Upper lobe of right lung (tissue), 1 donor: ENCODE measurements around the gene RCBTB1. TPM values are rescaled to one million over a fixed set of nuclear protein-coding genes. Genes with fewer than 3 reads are reported as not detected.
"Not testable (repeated sequence)": the region's sequence is repeated elsewhere in the genome, so short reads cannot be mapped to it uniquely, and the experiment has no call there.

Experiments used
- ATAC-seq: fragments of 200-7000 bp; cut with Tn5 transposase; one replicate; pipeline ENCODE4 v1.9.1; 2020; ENCODE audit warnings: mild to moderate bottlenecking, moderate library complexity
- DNase-seq: peaks from one replicate; pipeline ENCODE4 v3.0.0-alpha.2; 2020
- H3K27ac ChIP-seq: fragments of 200-600 bp; one replicate; pipeline ENCODE4 v1.8.0; 2022
- H3K27me3 ChIP-seq: fragments of 200-600 bp; one replicate; pipeline ENCODE4 v1.8.0; 2022; ENCODE audit warnings: mild to moderate bottlenecking
- H3K36me3 ChIP-seq: fragments of 200-600 bp; one replicate; pipeline ENCODE4 v1.8.0; 2022
- H3K4me1 ChIP-seq: fragments of 200-600 bp; one replicate; pipeline ENCODE4 v1.8.0; 2022
- H3K4me3 ChIP-seq: fragments of 200-600 bp; one replicate; pipeline ENCODE4 v1.8.0; 2022; ENCODE audit warnings: mild to moderate bottlenecking
- H3K9me3 ChIP-seq: fragments of 200-600 bp; one replicate; pipeline ENCODE4 v1.8.0; 2022
- intact Hi-C: fragments of 100-400 bp; cut with DNase I; formaldehyde crosslinking; loops from one replicate; pipeline ENCODE4 v1.11.0; 2022
- total RNA-seq: library from RNA; stranded (reverse); fragmentation: NEBNext Ultra II Directional; extraction: Animal tissue kit (Norgen Biotek cat#: 25700); gene quantifications from one replicate; pipeline ENCODE4 v1.2.1, GENCODE V29; 2021
- TF ChIP-seq, protein P1 (sequence below): fragments of 200-600 bp; IDR thresholded peaks from one replicate; pipeline ENCODE4 v1.8.0; 2022; ENCODE audit warnings: antibody characterized with exemption
- donor health status: DM: no; HTN: yes; CAD: no; lungs with severe emphysema.

Gene RCBTB1
- total RNA-seq, 1 donor from 2014 or later, result 24.7 TPM

DNA sequence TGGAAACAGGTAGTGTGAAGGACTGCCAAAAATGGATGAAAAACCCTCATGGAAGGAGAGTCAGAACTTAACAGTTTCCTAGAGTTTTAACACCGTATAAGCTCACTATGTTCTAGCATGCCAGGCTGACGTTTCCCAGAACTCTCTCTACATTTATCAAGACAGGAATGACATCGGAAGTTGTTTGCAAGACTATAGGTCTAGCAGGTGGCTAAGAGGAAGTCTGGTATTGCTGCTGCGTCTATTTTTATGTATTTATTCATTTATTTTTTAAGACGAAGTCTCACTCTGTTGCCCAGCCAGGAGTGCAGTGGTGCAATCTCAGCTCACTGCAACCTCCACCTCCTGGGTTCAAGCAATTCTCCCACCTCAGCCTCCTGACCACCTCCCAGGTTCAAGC, 22.4 kb upstream of the RCBTB1 start:
- DNase-seq (no peak), ATAC-seq (no peak)
- Histone ChIP-seq H3K4me1 (no peaks in the 10 kb centered on the region), H3K4me3 (no peak overlapping the region), H3K27ac (no peak overlapping the region), H3K27me3 (no peaks in the 10 kb centered on the region), H3K36me3 (no peaks in the 10 kb centered on the region), H3K9me3 (no peaks in the 10 kb centered on the region)
- intact Hi-C loops, result loop anchor here (10.0 kb wide), 1 partner anchor 303 kb away; no protein-coding TSS in a partner anchor
- TF ChIP-seq, protein P1, sequence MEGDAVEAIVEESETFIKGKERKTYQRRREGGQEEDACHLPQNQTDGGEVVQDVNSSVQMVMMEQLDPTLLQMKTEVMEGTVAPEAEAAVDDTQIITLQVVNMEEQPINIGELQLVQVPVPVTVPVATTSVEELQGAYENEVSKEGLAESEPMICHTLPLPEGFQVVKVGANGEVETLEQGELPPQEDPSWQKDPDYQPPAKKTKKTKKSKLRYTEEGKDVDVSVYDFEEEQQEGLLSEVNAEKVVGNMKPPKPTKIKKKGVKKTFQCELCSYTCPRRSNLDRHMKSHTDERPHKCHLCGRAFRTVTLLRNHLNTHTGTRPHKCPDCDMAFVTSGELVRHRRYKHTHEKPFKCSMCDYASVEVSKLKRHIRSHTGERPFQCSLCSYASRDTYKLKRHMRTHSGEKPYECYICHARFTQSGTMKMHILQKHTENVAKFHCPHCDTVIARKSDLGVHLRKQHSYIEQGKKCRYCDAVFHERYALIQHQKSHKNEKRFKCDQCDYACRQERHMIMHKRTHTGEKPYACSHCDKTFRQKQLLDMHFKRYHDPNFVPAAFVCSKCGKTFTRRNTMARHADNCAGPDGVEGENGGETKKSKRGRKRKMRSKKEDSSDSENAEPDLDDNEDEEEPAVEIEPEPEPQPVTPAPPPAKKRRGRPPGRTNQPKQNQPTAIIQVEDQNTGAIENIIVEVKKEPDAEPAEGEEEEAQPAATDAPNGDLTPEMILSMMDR, result no peak

DNA sequence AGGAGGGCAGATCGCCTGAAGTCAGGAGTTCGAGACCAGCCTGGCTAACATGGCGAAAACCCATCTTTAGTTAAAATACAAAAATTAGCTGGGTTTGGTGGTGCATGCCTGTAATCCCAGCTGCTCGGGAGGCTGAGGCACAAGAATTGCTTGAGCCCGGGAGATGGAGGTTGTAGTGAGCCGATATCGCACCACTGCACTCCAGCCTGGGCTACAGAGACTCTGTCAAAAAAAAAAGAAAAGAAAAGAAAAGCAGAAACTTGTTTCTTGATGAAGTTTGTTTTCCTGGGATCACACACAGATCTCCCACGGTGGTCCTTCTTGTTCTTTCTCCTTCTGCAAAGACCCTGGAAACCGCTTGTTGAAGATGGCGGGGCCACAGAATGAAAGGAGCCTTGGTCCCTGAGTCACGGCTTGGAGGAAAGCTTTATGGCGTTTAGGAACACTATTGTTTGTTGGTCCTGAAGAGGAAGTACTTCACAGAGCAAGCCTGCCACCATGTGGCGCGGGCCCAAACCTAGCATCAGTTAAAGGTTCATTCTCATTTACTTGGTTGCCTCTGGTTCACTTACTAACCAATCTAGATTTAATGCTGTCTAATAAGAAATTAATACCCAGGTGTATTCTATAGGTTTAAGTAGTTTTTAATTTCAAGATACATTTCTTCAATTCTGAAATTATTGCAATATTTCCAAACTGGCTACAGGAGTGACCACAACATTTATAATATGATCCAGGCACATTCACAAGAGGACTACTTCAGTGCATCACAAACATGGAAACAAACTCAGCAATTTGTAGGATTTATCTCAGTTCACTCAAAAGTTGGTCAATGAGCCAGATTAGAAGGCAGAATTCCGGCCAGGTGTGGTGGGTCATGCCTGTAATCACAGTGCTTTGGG, 21.6 kb upstream of the RCBTB1 start:
- Histone ChIP-seq H3K9me3 (no peaks in the 10 kb centered on the region), H3K36me3 (no peaks in the 10 kb centered on the region), H3K4me3 (peak overlapping the region; percentile 40), H3K4me1 (no peaks in the 10 kb centered on the region), H3K27ac (no peak overlapping the region), H3K27me3 (no peaks in the 10 kb centered on the region)
- TF ChIP-seq, protein P1, result peak; percentile 85
- ATAC-seq (peak; percentile 99), DNase-seq (peak; percentile 90)
- intact Hi-C loops, result loop anchor here (10.0 kb wide), 1 partner anchor 302 kb away; no protein-coding TSS in a partner anchor

DNA sequence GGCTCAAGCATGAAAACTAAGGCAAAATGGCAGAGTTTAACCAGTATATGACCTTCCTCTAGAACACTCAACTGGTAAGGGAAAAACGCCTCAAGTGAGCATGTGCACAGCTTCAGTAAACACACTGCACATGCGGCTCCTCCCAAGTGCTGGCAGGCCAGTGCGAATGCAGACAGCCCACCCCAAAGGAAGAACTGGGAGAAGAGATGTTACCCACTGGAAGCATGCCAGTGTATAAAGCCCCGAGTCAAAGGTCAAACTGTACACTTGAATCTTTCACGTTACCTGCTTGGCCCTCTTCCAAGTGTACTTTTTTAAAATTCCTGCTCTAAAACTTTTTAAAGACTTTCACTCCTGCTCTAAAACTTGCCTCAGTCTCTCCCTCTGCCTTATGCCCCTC, 19.2 kb upstream of the RCBTB1 start:
- no peaks in the 10 kb centered on the region for H3K27me3 ChIP-seq
- H3K27ac ChIP-seq, result no peak overlapping the region
- no peak overlapping the region for H3K4me3 ChIP-seq
- ATAC-seq (no peak), DNase-seq (no peak)
- intact Hi-C loops, result loop anchor here (10.0 kb wide), 1 partner anchor 300 kb away; no protein-coding TSS in a partner anchor
- TF ChIP-seq, protein P1, result no peak
- no peaks in the 10 kb centered on the region for H3K9me3 ChIP-seq
- no peaks in the 10 kb centered on the region for H3K36me3 ChIP-seq
- no peaks in the 10 kb centered on the region for H3K4me1 ChIP-seq

DNA sequence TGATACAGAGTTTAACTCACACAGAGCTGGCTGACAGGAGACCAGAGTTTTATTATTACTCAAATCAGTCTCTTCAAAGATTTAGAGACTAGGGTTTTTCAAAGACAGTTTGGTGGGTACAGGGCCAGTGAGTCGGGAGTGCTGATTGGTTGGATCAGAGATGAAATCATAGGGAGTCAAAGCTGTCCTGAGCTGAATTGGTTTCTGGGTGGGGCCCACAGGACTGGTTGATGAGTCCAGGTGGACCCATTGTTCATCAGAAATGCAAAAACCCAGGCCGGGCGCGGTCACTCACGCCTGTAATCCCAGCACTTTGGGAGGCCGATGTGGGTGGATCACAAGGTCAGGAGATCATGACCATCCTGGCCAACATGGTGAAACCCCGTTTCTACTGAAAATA, 17.3 kb upstream of the RCBTB1 start:
- H3K4me3 ChIP-seq, H3K36me3 ChIP-seq, H3K4me1 ChIP-seq, DNase-seq, H3K9me3 ChIP-seq, H3K27ac ChIP-seq, H3K27me3 ChIP-seq, ATAC-seq: not testable (repeated sequence)
- intact Hi-C loops, result loop anchor here (10.0 kb wide), 1 partner anchor 298 kb away; no protein-coding TSS in a partner anchor

DNA sequence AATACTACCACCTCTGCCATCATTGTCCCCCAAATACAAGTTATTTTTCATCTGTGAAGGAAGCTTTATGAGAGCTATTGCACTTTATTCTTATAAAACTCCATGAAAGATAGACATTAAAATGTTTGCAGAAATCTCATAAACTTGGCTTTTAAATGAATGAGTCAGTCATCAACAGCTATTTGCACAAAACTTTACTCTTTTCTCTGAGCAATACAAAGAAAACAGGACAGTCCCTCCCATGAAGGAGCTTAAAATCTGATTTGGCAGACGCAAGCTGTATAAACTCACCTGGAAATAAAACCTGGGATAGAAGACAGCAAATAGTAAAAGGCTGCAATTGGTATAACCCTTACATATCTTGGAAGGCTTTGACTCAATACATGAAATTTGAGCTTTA, 16.6 kb upstream of the RCBTB1 start:
- H3K36me3 ChIP-seq, result no peaks in the 10 kb centered on the region
- H3K27ac ChIP-seq, result no peak overlapping the region
- TF ChIP-seq, protein P1, result no peak
- intact Hi-C loops, result loop anchor here (10.0 kb wide), 1 partner anchor 297 kb away; no protein-coding TSS in a partner anchor
- no peaks in the 10 kb centered on the region for H3K9me3 ChIP-seq
- no peak for DNase-seq
- no peak for ATAC-seq
- no peaks in the 10 kb centered on the region for H3K4me1 ChIP-seq
- no peak overlapping the region for H3K4me3 ChIP-seq
- H3K27me3 ChIP-seq, result no peaks in the 10 kb centered on the region

DNA sequence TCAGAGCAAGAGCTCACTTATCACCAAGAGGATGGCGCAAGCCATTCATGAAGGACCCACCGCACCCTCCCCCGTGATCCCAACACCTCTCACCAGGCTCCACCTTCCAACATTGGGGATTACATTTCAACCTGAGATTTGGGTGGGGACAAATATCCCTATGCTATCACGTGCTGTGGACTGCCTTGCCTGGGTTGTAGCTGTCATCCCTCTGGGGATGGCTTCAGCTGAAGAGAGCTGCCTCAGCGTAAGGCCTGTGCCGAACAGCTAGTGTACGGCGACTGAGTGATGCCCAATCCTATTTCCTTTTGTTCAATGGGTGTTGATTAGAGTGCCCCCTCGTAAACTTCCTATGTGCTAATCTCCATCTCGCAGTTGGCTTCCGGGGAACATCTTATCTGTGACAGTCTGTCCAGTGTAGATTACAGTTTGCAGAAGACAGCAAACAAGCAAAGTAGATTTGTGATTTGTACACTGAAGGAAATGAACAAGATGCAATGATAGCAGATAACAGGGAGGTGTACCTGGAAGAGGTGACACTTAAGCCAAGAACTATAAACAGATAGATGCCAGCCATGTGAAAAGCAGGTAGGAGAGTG, 11.8 kb upstream of the RCBTB1 start:
- Histone ChIP-seq H3K27me3 (no peaks in the 10 kb centered on the region), H3K36me3 (no peaks in the 10 kb centered on the region), H3K9me3 (no peaks in the 10 kb centered on the region), H3K4me3 (no peak overlapping the region), H3K27ac (no peak overlapping the region), H3K4me1 (no peaks in the 10 kb centered on the region)
- no peak for ATAC-seq
- intact Hi-C loops, result no loop called here
- no peak for DNase-seq
- TF ChIP-seq, protein P1, result no peak
